HG03442 (cell line): ENCODE data around the gene NUBP2.

Source experiments
- ATAC-seq: cut with Tn5 transposase; IDR thresholded peaks from one replicate; pipeline ENCODE4 v1.9.1; 2021; ENCODE audit warnings: mild to moderate bottlenecking, moderate library complexity; ENCODE audit not compliant: unreplicated experiment

The NUBP2 gene

DNA sequence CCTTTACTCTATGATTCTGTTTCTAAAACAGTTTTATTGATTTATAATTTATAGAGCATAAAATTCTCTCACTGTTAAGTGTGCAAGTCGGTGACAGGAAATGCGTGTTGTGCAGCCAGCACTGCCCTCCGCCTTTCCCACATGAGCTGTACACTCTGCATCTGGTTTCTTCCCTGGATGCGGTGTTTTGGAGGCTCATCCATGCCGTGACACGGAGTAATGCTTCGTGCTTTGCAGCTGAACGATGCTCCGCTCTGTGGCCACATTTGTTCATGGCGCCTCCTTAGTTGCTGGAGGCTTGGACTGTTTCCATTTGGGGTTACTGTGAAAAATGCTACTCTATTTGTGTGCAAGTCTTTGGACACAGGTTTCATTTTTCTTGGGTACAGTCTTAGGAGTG lies 17.9 kb downstream of the NUBP2 start:
- no peak for ATAC-seq

- ATAC-seq = no peak
Measured at GRCh38 chr16:1807626-1808025, 24.9 kb downstream of the NUBP2 start.

DNA sequence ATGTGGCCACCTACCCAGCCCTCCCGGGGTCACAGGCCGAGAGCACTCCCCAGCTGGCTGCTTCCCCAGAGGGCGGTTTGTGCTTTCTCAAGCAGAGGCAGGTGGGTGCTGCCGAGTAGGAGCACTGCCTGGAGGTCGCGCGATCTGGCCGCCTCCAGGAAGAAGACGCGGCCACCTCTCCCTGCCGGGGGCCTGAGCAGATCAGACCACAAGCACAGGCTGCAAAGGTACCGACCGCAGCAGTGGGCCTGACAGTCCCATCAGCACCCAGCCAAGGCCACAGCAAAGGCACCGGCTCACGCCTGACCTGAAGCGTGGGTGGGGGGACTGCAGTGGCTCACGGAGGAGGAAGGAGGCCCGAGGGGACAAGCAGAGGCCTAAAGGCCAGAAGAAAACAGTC lies 25.9 kb downstream of the NUBP2 start:
- ATAC-seq = no peak

DNA sequence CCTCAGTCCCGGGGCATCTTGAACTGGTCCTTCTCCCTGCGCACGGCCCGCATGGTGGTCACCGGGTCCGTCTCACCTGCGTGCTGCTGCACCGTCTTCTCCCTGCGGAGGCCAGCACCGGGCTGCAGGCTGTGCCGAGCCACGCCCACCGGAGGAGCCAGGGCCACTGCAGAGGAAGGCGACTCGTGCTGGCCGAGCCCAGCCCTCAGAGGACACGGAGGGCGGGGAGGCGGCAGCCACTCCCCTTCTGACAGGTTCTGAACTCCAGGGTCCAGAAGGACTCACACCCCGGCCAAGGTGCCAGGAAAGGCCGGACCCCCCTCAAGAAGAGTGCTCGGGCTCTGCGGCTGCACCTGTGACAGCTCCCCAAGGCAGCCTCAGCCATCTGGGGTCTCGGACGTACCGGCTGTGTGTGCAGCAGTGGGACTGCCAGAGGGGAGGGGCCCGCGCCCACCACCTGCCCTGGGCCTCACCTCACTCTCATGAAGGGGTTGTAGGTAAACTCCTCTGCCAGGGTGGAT lies 26.6 kb downstream of the NUBP2 start:
- ATAC-seq = no peak

DNA sequence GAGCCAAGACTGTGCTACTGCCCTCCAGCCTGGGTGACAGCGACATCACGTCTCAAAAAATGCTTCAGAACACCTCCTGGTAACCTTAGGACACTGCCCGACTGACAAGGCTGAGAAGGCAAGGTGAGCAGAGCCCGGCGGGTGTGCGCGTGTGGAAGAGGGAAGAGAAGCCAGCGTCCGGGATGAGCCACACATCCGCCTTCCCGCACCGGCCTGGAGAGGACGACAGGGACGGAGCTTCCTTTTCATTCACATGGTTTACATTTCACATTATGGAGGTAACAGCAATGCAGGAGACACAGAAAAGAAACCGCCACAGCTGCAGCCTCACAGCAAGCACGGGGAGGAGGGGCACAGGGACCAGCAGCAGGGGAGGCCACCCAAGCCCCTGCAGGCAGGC lies 27.3 kb downstream of the NUBP2 start:
- ATAC-seq = no peak

- no peak for ATAC-seq
Measured at GRCh38 chr16:1810536-1810935, 27.8 kb downstream of the NUBP2 start.

- ATAC-seq = no peak
Measured at GRCh38 chr16:1812732-1813163, 30.0 kb downstream of the NUBP2 start.

DNA sequence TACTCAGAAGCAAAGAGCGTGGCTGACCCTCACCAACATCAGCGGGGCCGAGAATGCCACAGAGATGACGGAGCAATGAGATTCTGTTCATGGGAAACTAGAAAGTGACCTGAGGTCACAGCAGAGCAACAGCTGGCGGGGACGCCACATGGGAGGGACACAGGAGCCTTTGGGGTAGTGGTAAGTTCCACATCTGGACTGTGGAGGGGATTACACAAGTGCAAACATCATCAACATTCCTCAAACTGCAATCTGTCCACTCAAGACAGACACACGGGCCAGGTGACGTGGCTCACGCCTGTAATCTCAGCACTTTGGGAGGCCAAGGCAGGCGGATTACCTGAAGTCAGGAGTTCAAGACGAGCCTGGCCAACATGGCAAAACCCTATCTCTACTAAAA lies 32.7 kb downstream of the NUBP2 start:
- no peak for ATAC-seq

DNA sequence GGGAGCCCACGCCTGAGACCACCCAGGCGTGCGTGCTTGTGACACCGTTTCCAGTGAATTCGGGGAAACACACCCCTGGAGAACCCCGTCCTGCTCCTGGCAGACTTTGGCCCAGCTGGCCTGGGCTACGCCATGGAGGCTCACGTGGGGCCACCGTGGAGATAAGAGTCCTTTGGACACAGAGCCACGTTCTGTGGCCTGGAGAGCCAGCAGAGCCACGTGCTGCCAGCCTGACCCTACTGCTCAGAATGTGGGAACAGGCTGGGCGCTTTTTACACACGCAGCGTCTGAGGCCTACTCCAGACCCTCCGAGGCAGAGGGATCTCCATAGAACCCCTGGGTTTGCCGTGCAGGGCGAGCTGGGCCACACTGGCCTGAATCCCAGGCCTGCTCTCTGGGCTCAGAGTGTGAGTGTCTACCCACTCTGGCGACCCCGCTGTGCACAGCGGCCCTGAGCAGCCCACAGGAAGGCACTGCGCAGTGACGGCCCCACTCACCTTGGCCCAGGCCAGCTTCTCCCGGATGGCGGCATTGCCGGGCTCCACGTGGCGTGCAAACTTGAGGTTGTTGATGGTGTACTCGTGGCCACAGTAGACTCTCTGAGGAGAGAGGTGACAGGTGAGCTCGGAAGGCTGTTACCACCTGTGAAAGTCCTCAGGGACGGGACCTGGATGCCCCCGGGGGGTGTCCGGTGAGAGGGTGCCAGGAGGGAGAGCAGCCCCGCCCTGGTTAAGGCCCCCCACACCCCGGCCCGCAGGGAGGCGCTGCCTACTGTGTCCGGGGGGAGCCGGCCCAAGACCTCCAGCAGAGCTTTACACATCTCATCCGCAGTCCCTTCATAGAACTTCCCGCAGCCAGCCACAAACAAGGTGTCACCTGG lies 33.9 kb downstream of the NUBP2 start:
- ATAC-seq = no peak

DNA sequence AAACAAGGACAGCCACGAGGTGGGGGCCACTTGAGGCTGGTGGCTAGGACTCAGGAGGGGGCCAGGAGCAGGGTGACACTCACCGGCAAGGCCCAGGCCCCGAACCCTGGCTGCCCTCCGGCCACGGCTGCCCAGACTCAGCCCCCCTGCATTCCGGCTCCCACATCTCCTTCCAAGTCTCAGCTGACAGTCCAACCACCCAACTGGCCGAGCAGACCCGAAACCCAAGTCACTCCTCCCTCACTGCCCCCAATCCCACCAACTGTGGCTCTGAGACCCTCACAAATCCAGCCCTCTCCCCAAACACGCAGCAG lies 34.5 kb downstream of the NUBP2 start:
- no peak for ATAC-seq

- ATAC-seq = no peak
Measured at GRCh38 chr16:1817716-1818115, 35.0 kb downstream of the NUBP2 start.

DNA sequence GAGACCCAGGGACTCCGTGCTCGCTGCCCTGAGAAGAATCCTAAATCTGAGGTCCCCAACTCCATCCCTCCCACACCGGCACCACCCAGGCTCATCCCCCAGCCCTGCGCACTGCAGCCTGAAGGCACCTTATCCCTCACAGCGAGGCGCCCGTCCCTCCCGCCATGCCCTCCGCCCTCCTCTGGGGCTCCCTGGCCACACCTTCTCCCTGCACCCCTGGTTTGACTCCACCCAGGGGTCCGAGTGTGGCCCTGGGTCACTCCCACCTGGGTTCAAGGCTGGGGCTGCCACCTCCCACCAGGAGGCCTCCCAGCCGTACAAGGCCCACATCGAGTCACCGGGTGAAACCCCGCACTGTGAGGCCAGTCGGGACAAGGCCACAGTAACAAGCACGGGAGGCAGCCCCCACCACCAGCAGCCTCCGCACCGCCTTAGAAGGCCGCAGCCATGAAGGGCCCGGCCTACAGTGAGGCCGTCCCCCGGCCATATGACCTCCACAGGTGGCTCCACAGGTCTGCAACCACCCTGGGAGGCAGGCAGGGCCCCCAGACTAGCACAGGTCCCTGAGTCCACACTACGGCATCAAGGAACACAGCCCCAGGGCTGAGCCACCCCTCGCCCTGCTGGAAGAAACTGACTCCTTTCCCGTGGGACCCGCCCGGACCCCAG lies 35.6 kb downstream of the NUBP2 start:
- ATAC-seq = no peak

DNA sequence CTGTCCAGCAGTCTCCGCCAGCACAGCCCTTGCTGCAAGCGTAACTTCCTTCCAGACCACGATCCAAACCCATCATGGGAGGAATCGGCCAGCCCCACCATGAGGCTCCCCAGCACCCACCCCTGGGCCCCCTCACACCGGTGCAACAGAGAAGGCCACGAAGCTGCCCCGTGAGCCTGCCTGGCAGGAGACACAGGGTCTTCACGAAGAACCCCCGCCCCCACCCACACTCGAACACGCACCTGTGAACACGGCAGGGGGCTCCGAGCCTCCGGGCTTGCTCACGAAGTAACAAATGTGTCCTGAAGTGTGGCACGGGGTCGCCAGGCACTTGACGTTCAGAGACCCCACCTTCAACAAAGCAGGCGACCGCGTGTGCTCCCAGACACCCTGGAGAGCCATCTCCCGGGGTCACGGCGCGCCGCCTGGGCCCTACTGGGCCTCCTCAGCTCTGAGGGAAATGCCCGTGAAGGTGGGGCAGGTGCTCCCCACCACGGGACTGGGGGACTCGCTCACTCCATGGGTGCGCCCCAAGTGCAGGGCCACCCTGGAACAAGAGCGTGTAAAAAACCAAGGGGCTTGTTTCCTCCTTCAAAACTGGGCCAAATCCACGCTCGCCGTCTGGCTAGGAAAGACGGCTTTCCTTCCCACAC lies 36.2 kb downstream of the NUBP2 start:
- ATAC-seq = no peak

DNA sequence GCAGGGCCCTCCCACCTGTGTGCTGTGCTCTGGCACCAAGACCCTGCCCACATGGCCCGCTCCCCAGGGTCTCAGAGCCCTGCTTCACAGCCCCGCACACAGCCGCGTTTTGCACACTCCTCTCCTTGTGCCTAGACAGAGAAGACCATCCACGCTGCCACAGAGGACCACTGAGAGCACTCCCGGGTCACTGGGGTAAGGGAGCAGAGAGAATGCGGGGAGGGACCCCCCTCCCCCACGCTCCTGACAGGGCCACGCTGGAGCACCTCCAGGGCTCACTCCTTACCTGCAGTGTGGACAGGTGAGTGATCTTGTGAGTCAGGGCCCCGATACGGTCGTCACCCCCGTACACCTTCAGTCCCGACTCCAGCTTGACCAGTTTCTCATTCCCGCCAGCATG lies 36.9 kb downstream of the NUBP2 start:
- no peak for ATAC-seq

DNA sequence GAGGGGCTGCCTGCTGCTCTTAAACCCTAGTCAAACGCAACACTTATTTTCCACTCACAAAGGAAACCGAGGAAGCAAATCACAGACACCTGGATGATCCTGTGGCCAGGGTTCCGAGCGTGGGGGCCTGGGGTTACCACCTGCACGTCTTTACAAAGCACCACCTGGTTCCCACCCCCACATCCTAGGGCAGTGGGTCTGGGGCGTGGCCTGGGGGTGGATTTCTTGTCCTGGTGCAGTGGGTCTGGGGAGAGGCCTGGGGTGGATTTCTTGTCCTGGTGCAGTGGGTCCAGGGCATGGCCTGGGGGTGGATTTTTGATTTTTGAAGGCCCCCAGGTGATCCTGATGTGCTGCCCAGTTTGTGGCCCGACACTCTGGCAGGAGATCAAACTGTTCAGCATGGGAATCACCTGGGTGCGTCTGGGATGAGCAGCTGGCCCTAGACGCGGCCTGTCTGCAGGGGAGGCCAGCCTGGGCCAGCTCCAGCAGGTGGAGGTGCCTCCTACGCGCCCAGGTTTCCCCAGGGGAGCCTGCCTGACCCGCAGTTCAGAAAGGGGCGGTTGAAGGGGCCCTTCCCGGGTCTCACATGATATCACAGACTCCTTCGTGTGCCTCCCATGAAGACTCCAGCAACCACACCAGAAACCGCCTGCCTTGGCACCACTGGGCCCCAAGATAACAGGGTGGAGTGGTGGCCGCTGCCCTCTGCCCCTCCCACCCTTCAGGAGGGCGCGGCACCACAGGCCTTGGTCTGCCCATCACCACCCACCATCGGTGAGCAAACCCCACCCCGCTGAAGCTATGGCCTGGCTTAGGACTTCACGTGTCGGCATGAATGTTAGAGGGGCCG lies 37.6 kb downstream of the NUBP2 start:
- ATAC-seq = no peak

- ATAC-seq = no peak
Measured at GRCh38 chr16:1820946-1821290, 38.2 kb downstream of the NUBP2 start.

DNA sequence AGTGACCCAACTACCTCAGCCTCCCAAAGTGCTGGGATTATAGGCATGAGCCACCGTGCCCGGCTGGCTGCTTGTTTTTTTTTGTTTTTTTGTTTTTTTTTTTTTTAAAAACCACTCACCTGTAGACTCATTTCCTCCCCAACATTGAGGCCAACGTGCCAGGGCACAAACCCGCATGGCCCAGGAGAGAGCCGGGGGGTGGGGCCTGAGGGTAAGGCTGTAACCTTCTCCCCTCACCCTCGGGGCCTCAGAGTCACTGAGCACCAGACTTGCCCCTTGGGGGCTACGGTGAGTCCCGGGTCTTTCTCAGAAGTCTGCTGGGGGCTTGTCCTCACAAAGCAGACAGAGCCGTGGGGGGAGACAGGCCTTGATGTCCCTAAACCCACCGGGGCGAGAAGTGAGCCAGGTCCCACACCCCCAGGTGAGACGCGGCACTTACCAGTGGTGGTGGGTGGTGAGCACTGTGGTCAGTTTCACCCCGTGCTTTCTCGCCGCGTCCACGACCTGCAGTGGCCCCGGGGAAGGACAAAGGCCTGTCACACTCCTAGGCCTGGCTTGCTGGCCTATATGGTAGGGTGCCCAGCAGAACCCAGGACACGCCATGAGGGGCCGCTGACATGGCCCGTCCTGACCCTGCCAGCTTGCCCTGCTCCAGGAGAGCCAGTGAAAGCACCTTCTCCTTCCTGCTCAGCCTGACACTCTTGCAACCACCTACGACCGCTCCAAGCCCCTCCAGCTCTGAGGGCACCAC lies 39.3 kb downstream of the NUBP2 start:
- ATAC-seq = no peak

DNA sequence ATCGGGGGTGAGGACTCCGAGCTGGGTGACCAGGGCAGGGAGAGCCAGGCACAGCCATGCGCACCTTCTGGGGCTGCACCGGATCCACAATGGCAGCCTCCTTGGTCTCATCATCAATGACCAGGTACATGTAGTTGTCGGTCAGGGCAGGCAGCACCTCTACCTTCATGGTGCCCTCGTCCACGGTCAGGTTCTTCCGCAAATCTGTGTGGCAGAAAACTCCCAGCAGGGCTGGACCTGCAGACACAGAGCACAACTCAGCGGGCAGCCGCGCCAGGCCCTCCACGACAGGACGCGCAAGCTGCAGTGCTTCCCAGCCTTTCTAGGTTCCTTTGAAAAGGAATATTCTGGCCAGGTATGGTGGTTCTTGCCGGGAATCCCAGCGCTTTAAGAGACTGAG lies 40.0 kb downstream of the NUBP2 start:
- no peak for ATAC-seq

DNA sequence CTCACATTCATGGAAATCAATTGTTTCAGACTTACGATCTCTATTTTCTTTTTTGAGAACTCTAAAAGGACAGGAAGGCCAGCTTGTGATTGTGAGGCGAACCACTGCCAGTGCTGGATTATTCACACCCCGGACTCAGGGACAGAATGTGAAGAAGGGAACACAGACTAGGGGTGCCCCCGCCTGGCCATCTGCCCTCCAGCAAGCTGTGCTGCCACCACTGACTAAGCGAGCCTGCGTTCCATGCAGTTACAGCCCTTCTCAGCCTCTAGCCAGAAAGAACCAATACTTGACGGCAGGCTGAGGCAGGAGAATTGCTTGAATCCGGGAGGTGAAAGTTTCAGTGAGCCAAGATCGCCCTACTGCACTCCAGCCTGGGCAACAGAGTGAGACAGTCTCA lies 41.1 kb downstream of the NUBP2 start:
- ATAC-seq = no peak

GRCh38 chr16:1825381-1825863 lies 42.7 kb downstream of the NUBP2 start:
- ATAC-seq = no peak
